IMR-90 (cell line): ENCODE results near the gene LARP7. TPM values are rescaled to one million over a fixed set of nuclear protein-coding genes. Genes with fewer than 3 reads are reported as not detected.

Source experiments
- ATAC-seq: fragments of 200-7000 bp; cut with Tn5 transposase; 2 replicates; pipeline ENCODE4 v1.9.1; 2020; ENCODE audit warnings: low read depth, mild to moderate bottlenecking, moderate library complexity
- BruUV-seq: library from RNA; stranded (reverse); fragments of 400-500 nt; replicated peaks from 2 replicates; lab custom pipeline; 2021; lab: Mats Ljungman, UMichigan
- CTCF ChIA-PET: fragments of 300-600 bp; formaldehyde crosslinking; extraction: SDS; loops from one replicate; lab custom pipeline; 2021; ENCODE audit warnings: antibody characterized with exemption; lab: Yijun Ruan, JAX
- POLR2A ChIA-PET: fragments of 300-600 bp; sonication (Branson Sonifier 250); formaldehyde crosslinking; loops from one replicate; lab custom pipeline; 2022; ENCODE audit warnings: antibody characterized with exemption; ENCODE audit not compliant: unreplicated experiment; lab: Charles Lee
- DNase-seq: peaks from one replicate; pipeline ENCODE4 v3.0.0; 2013
- H2AFZ ChIP-seq: replicated peaks from 2 replicates; pipeline ENCODE3; 2013; ENCODE audit warnings: low read length, mild to moderate bottlenecking; ENCODE audit not compliant: poor library complexity
- H2AK5ac ChIP-seq: 2 replicates; pipeline ENCODE4 v1.6.1; 2013; ENCODE audit warnings: low read depth, low read length, inconsistent platforms
- H2AK9ac ChIP-seq: replicated peaks from 2 replicates; pipeline ENCODE3; 2013; ENCODE audit warnings: mild to moderate bottlenecking, low read depth, low read length, moderate library complexity; ENCODE audit not compliant: poor library complexity
- H2BK120ac ChIP-seq: 2 replicates; pipeline ENCODE4 v1.6.1; 2013; ENCODE audit warnings: low read depth, low read length, inconsistent platforms
- H2BK15ac ChIP-seq: 3 replicates; pipeline ENCODE4 v1.6.1; 2013; ENCODE audit warnings: low read depth, low read length, inconsistent platforms
- H2BK20ac ChIP-seq: 2 replicates; pipeline ENCODE4 v1.6.1; 2013; ENCODE audit warnings: low read depth, mild to moderate bottlenecking, inconsistent platforms, low read length, moderate library complexity
- H2BK5ac ChIP-seq: 2 replicates; pipeline ENCODE4 v1.6.1; 2013; ENCODE audit warnings: mild to moderate bottlenecking, low read depth, low read length, inconsistent platforms; ENCODE audit not compliant: poor library complexity, severe bottlenecking
- H3K14ac ChIP-seq: replicated peaks from 2 replicates; pipeline ENCODE4 v1.6.1; 2013; ENCODE audit warnings: low read depth, low read length, inconsistent platforms
- H3K18ac ChIP-seq: 2 replicates; pipeline ENCODE4 v1.6.1; 2013; ENCODE audit warnings: low read depth, low read length, control low read depth
- H3K23ac ChIP-seq: 2 replicates; pipeline ENCODE4 v1.6.1; 2013; ENCODE audit warnings: low read depth, low read length, inconsistent platforms
- H3K27ac ChIP-seq: 2 replicates; pipeline ENCODE4 v1.5.1; 2013; ENCODE audit warnings: mild to moderate bottlenecking, control low read depth, low read length; ENCODE audit not compliant: insufficient read depth
- H3K27me3 ChIP-seq: 2 replicates; pipeline ENCODE4 v1.6.1; 2013; ENCODE audit warnings: low read length; ENCODE audit not compliant: control insufficient read depth, insufficient read depth
- H3K36me3 ChIP-seq: 2 replicates; pipeline ENCODE4 v1.6.1; 2013; ENCODE audit warnings: low read length, mixed read lengths; ENCODE audit not compliant: control insufficient read depth, insufficient read depth
- H3K4ac ChIP-seq: 2 replicates; pipeline ENCODE4 v1.6.1; 2013; ENCODE audit warnings: low read depth, low read length, inconsistent platforms
- H3K4me1 ChIP-seq: 2 replicates; pipeline ENCODE4 v1.6.1; 2013; ENCODE audit warnings: low read length, mixed read lengths; ENCODE audit not compliant: control insufficient read depth, insufficient read depth
- H3K4me2 ChIP-seq: 2 replicates; pipeline ENCODE4 v1.6.1; 2013; ENCODE audit warnings: low read depth, mild to moderate bottlenecking, control low read depth, low read length, moderate library complexity
- H3K4me3 ChIP-seq: 2 replicates; pipeline ENCODE4 v1.5.1; 2013; ENCODE audit warnings: low read depth, mild to moderate bottlenecking, control low read depth, low read length, moderate library complexity; ENCODE audit not compliant: insufficient read depth
- H3K56ac ChIP-seq: 2 replicates; pipeline ENCODE4 v1.6.1; 2013; ENCODE audit warnings: low read length, inconsistent platforms; ENCODE audit not compliant: insufficient read depth; ENCODE audit errors: extremely low read depth
- H3K79me1 ChIP-seq, 2 experiments: 2 replicates each; pipeline ENCODE4 v1.6.1; 2013; ENCODE audit warnings: low read length in 2 of 2, inconsistent platforms in 1 of 2, low read depth in 1 of 2
- H3K9ac ChIP-seq: 2 replicates; pipeline ENCODE4 v1.6.1; 2013; ENCODE audit warnings: low read depth, low read length, control low read depth
- H3K9me1 ChIP-seq: 2 replicates; pipeline ENCODE4 v1.6.1; 2013; ENCODE audit warnings: low read length, inconsistent platforms; ENCODE audit not compliant: insufficient read depth
- H3K9me3 ChIP-seq: 2 replicates; pipeline ENCODE4 v1.6.1; 2013; ENCODE audit warnings: low read length; ENCODE audit not compliant: control insufficient read depth, insufficient read depth
- H4K20me1 ChIP-seq: 2 replicates; pipeline ENCODE4 v1.6.1; 2013; ENCODE audit warnings: low read length, inconsistent platforms; ENCODE audit not compliant: insufficient read depth
- H4K5ac ChIP-seq: 2 replicates; pipeline ENCODE4 v1.6.1; 2013; ENCODE audit warnings: mild to moderate bottlenecking, low read depth, low read length, control low read depth
- H4K8ac ChIP-seq, 2 experiments: 2 replicates each; pipeline ENCODE4 v1.6.1; 2013; ENCODE audit warnings: low read depth in 2 of 2, low read length in 2 of 2, control low read depth in 1 of 2, inconsistent platforms in 1 of 2
- H4K91ac ChIP-seq: 2 replicates; pipeline ENCODE4 v1.6.1; 2013; ENCODE audit warnings: low read depth, low read length, inconsistent platforms; ENCODE audit not compliant: insufficient read depth
- NFE2L2 ChIP-seq: fragments of 150-350 bp; IDR thresholded peaks from 2 replicates; pipeline ENCODE4 v1.6.1; 2016; ENCODE audit warnings: low read depth, mild to moderate bottlenecking, low read length
- POLR2A ChIP-seq: IDR thresholded peaks from 2 replicates; pipeline ENCODE4 v1.6.1; 2012; ENCODE audit warnings: mild to moderate bottlenecking, low read depth, low read length
- SMC3 ChIP-seq: fragments of 150-350 bp; IDR thresholded peaks from 2 replicates; pipeline ENCODE4 v1.6.1; 2016; ENCODE audit warnings: low read depth, mild to moderate bottlenecking, antibody characterized with exemption, low read length, moderate library complexity
- WGBS, 2 experiments: methylation state at CpG; one replicate each; pipeline versions ENCODE4 v1.1.5 to v1.1.7; 2013; ENCODE audit warnings: missing lambda C conversion rate in 2 of 2; ENCODE audit not compliant: insufficient read length in 1 of 2; ENCODE audit errors: extremely low coverage in 2 of 2; 5-methylcytosine and 5-hydroxymethylcytosine counted together
- dilution Hi-C: fragments of 300-500 bp; cut with HindIII; formaldehyde crosslinking; loops from one replicate; pipeline ENCODE4 v1.14.3; 2018; ENCODE audit warnings: low sequenced_read_pairs; ENCODE audit not compliant: unreplicated experiment
- in situ Hi-C: fragments of 300-500 bp; cut with MboI; formaldehyde crosslinking; loops from 3 replicates; pipeline ENCODE4 v1.14.3; 2019; ENCODE audit warnings: low sequenced_read_pairs, inconsistent platforms, mixed read lengths
- intact Hi-C: fragments of 100-400 bp; cut with micrococcal nuclease; formaldehyde crosslinking; loops from 2 replicates; pipeline ENCODE4 v1.10.0; 2022
- polyA plus RNA-seq, 3 experiments: library from polyadenylated mRNA; depleted of rRNA; stranded (reverse); fragments of >200 nt; gene quantifications; 2 replicates each; pipeline ENCODE4 v1.2.3, GENCODE V29; 2012; ENCODE audit warnings: low replicate concordance in 1 of 3
- total RNA-seq: library from RNA; depleted of rRNA; stranded (reverse); fragments of >200 nt; gene quantifications from 2 replicates; pipeline ENCODE4 v1.2.3, GENCODE V29; 2012
- TF ChIP-seq, protein P1 (sequence below): fragments of 150-350 bp; IDR thresholded peaks from 2 replicates; pipeline ENCODE4 v1.6.1; 2016; ENCODE audit warnings: low read depth, mild to moderate bottlenecking, low read length, moderate library complexity, borderline replicate concordance

The LARP7 gene
- total and polyA plus RNA-seq, 2 of the 4 experiments (the other 2 are of a cell fraction) = 5.9 to 15.3 TPM

DNA sequence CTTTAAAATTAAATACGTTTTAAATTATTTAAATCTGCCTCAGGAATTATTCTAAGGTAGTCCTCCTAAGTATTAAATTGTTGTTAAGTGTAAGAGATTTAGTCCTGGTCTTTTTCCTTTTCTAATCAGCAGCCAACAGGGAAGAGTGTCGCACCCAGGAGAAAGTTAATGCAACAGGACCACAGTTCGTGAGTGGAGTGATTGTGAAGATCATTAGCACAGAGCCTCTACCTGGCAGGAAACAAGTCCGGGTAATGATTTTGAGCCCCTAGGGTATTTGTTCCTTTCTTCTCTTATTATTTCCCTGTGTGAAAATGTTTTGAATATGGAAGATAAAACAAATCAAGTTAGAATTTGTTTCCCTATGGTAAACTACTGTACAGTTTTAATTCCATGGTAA is 13.4 kb downstream of the LARP7 start:
- H2BK15ac ChIP-seq = no peak overlapping the region
- no peak overlapping the region for H2AK9ac ChIP-seq
- DNase-seq (no peak), ATAC-seq (no peak)
- in situ Hi-C loops (no loop called here), intact Hi-C loops (no loop called here), dilution Hi-C loops (no loop called here)
- no peaks in the 10 kb centered on the region for H4K20me1 ChIP-seq
- H4K5ac ChIP-seq = no peak overlapping the region
- H3K4me2 ChIP-seq = no peak overlapping the region
- H4K8ac ChIP-seq = no peak overlapping the region
- H3K27ac ChIP-seq = no peak overlapping the region
- no peak overlapping the region for H3K9ac ChIP-seq
- no peak overlapping the region for H4K91ac ChIP-seq
- no peak overlapping the region for H3K4me3 ChIP-seq
- H3K79me1 ChIP-seq = no peaks in the 10 kb centered on the region
- H2BK5ac ChIP-seq = no peak overlapping the region
- BruUV-seq = no TSS peak
- no peaks in the 10 kb centered on the region for H3K9me3 ChIP-seq
- no peaks in the 10 kb centered on the region for H3K4me1 ChIP-seq
- H3K56ac ChIP-seq = no peak overlapping the region
- peaks cover 29% of the 10 kb centered on the region for H3K36me3 ChIP-seq
- ChIA-PET POLR2A (no interaction called here), CTCF (no interaction called here)
- TF ChIP-seq SMC3 = no peak
- TF ChIP-seq POLR2A = no peak
- TF ChIP-seq, protein P1, sequence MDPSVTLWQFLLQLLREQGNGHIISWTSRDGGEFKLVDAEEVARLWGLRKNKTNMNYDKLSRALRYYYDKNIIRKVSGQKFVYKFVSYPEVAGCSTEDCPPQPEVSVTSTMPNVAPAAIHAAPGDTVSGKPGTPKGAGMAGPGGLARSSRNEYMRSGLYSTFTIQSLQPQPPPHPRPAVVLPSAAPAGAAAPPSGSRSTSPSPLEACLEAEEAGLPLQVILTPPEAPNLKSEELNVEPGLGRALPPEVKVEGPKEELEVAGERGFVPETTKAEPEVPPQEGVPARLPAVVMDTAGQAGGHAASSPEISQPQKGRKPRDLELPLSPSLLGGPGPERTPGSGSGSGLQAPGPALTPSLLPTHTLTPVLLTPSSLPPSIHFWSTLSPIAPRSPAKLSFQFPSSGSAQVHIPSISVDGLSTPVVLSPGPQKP = no peak
- no peak for TF ChIP-seq NFE2L2
- H2BK20ac ChIP-seq = no peak overlapping the region
- no peak overlapping the region for H3K14ac ChIP-seq
- no peaks in the 10 kb centered on the region for H3K27me3 ChIP-seq
- no peak overlapping the region for H3K23ac ChIP-seq
- no peak overlapping the region for H2AK5ac ChIP-seq
- WGBS, 2 experiments = no CpG with 5 or more reads among the region's 4 CpGs
- no peak overlapping the region for H3K18ac ChIP-seq
- H2AFZ ChIP-seq = no peak overlapping the region
- no peak overlapping the region for H3K4ac ChIP-seq
- no peak overlapping the region for H2BK120ac ChIP-seq
- no peaks in the 10 kb centered on the region for H3K9me1 ChIP-seq
